Astrocyte (in vitro differentiated cells and primary cell): Measurements from ENCODE around the gene TBXT. TPM values are rescaled to one million over a fixed set of nuclear protein-coding genes. Genes with fewer than 3 reads are reported as not detected.
"Not testable (repeated sequence)": the region's sequence is repeated elsewhere in the genome, so short reads cannot be mapped to it uniquely, and the experiment has no call there.

ENCODE experiments used
- DNase-seq: peaks from one replicate; pipeline ENCODE4 v3.0.0-alpha.2; 2010; ENCODE audit warnings: low read depth
- FAIRE-seq: peaks from 2 replicates; lab custom pipeline; 2011; peaks lifted over from hg19 to GRCh38; lab: Jason Lieb, UNC
- H2AFZ ChIP-seq: 2 replicates; pipeline ENCODE4 v1.6.0; 2012; ENCODE audit warnings: low read depth, low read length, inconsistent platforms
- H3K27ac ChIP-seq: 2 replicates; pipeline ENCODE4 v1.5.1; 2011; ENCODE audit warnings: low read depth, low read length, inconsistent platforms
- H3K27me3 ChIP-seq: 2 replicates; pipeline ENCODE4 v1.6.0; 2011; ENCODE audit warnings: low read length, inconsistent platforms; ENCODE audit not compliant: insufficient read depth
- H3K36me3 ChIP-seq: 2 replicates; pipeline ENCODE4 v1.5.1; 2011; ENCODE audit warnings: low read length, inconsistent platforms; ENCODE audit not compliant: insufficient read depth
- H3K4me1 ChIP-seq: 2 replicates; pipeline ENCODE4 v1.5.1; 2011; ENCODE audit warnings: low read length, inconsistent platforms; ENCODE audit not compliant: insufficient read depth
- H3K4me2 ChIP-seq: 2 replicates; pipeline ENCODE4 v1.6.0; 2012; ENCODE audit warnings: low read length, inconsistent platforms
- H3K4me3 ChIP-seq: 2 replicates; pipeline ENCODE4 v1.5.1; 2011; ENCODE audit warnings: low read depth, mild to moderate bottlenecking, low read length, inconsistent platforms; ENCODE audit not compliant: insufficient read depth
- H3K79me2 ChIP-seq: 2 replicates; pipeline ENCODE4 v1.6.0; 2012; ENCODE audit warnings: mild to moderate bottlenecking, low read length, inconsistent platforms; ENCODE audit not compliant: insufficient read depth
- H3K9ac ChIP-seq: 2 replicates; pipeline ENCODE4 v1.6.0; 2012; ENCODE audit warnings: mild to moderate bottlenecking, low read length, inconsistent platforms
- H3K9me3 ChIP-seq: 2 replicates; pipeline ENCODE4 v1.5.1; 2012; ENCODE audit warnings: low read depth, mild to moderate bottlenecking, low read length, inconsistent platforms; ENCODE audit not compliant: insufficient read depth
- H4K20me1 ChIP-seq: 2 replicates; pipeline ENCODE4 v1.6.0; 2012; ENCODE audit warnings: low read length, inconsistent platforms; ENCODE audit not compliant: insufficient read depth
- H3K27ac Mint-ChIP-seq: one replicate; pipeline ENCODE4 v1.8.0; 2021; ENCODE audit warnings: mild to moderate bottlenecking, mixed read lengths; ENCODE audit not compliant: unreplicated experiment
- H3K27me3 Mint-ChIP-seq: one replicate; pipeline ENCODE4 v1.8.0; 2021; ENCODE audit warnings: low read depth, mixed read lengths; ENCODE audit not compliant: unreplicated experiment
- H3K36me3 Mint-ChIP-seq: one replicate; pipeline ENCODE4 v1.8.0; 2021; ENCODE audit warnings: low read depth, mixed read lengths; ENCODE audit not compliant: unreplicated experiment
- H3K4me1 Mint-ChIP-seq: one replicate; pipeline ENCODE4 v1.8.0; 2021; ENCODE audit warnings: low read depth, mixed read lengths; ENCODE audit not compliant: unreplicated experiment
- H3K4me3 Mint-ChIP-seq: one replicate; pipeline ENCODE4 v1.8.0; 2021; ENCODE audit warnings: mild to moderate bottlenecking, moderate library complexity, mixed read lengths; ENCODE audit not compliant: unreplicated experiment
- H3K9me3 Mint-ChIP-seq: one replicate; pipeline ENCODE4 v1.8.0; 2021; ENCODE audit warnings: mild to moderate bottlenecking, mixed read lengths; ENCODE audit not compliant: unreplicated experiment
- CTCF ChIP-seq: IDR thresholded peaks from 2 replicates; pipeline ENCODE4 v1.5.1; 2011; ENCODE audit warnings: low read depth, mild to moderate bottlenecking, inconsistent platforms, low read length, moderate library complexity; ENCODE audit not compliant: insufficient read depth
- EZH2 ChIP-seq: IDR thresholded peaks from 2 replicates; pipeline ENCODE4 v1.6.1; 2012; ENCODE audit warnings: mild to moderate bottlenecking, low read length, inconsistent platforms; ENCODE audit not compliant: insufficient read depth
- total RNA-seq: library from RNA; stranded (reverse); gene quantifications from 2 replicates; pipeline ENCODE4 v1.2.1, GENCODE V29; 2021

The TBXT gene
- total RNA-seq, 1 donor from 2014 or later = not detected

GRCh38 chr6:166143011-166143410 is 24.6 kb downstream of the TBXT start:
- no peaks in the 10 kb centered on the region for H4K20me1 ChIP-seq
- H3K4me3 Mint-ChIP-seq = no peak overlapping the region
- no peaks in the 10 kb centered on the region for H3K9me3 Mint-ChIP-seq
- no peak overlapping the region for H3K27ac Mint-ChIP-seq
- H3K4me1 Mint-ChIP-seq = peaks cover 5% of the 10 kb centered on the region
- H2AFZ ChIP-seq = peak overlapping the region; percentile 18
- no peak overlapping the region for H3K4me3 ChIP-seq
- no peaks in the 10 kb centered on the region for H3K9me3 ChIP-seq
- H3K27me3 Mint-ChIP-seq = peaks cover 6% of the 10 kb centered on the region
- H3K27me3 ChIP-seq = no peaks in the 10 kb centered on the region
- H3K79me2 ChIP-seq = no peaks in the 10 kb centered on the region
- H3K4me1 ChIP-seq = no peaks in the 10 kb centered on the region
- no peak for TF ChIP-seq CTCF
- TF ChIP-seq EZH2 = no peak
- no peak overlapping the region for H3K9ac ChIP-seq
- H3K27ac ChIP-seq = no peak overlapping the region
- H3K36me3 ChIP-seq = no peaks in the 10 kb centered on the region
- H3K4me2 ChIP-seq = no peak overlapping the region
- no peaks in the 10 kb centered on the region for H3K36me3 Mint-ChIP-seq
- no peak for DNase-seq
- FAIRE-seq = no peak

- H3K9ac ChIP-seq = no peak overlapping the region
- Mint-ChIP-seq H3K4me3 (no peak overlapping the region), H3K4me1 (no peaks in the 10 kb centered on the region), H3K27me3 (peaks cover 17% of the 10 kb centered on the region), H3K27ac (no peak overlapping the region), H3K9me3 (no peaks in the 10 kb centered on the region), H3K36me3 (no peaks in the 10 kb centered on the region)
- H3K79me2 ChIP-seq = no peaks in the 10 kb centered on the region
- FAIRE-seq (no peak), DNase-seq (no peak)
- no peaks in the 10 kb centered on the region for H3K4me1 ChIP-seq
- no peak overlapping the region for H3K4me3 ChIP-seq
- H3K36me3 ChIP-seq = no peaks in the 10 kb centered on the region
- H3K27me3 ChIP-seq = no peaks in the 10 kb centered on the region
- no peaks in the 10 kb centered on the region for H3K9me3 ChIP-seq
- H2AFZ ChIP-seq = no peak overlapping the region
- H3K27ac ChIP-seq = no peak overlapping the region
- H4K20me1 ChIP-seq = no peaks in the 10 kb centered on the region
- TF ChIP-seq EZH2 (no peak), CTCF (no peak)
- no peak overlapping the region for H3K4me2 ChIP-seq
These were observed 39.8 kb downstream of the TBXT start for GRCh38 chr6:166127624-166128472.

GRCh38 chr6:166123115-166123514 is 44.5 kb downstream of the TBXT start:
- not testable (repeated sequence) for H3K9me3 Mint-ChIP-seq, H3K27ac Mint-ChIP-seq, FAIRE-seq, H3K9me3 ChIP-seq, H3K79me2 ChIP-seq, H2AFZ ChIP-seq, H3K4me2 ChIP-seq, H3K36me3 ChIP-seq, H3K4me1 Mint-ChIP-seq, H3K27me3 ChIP-seq, H4K20me1 ChIP-seq, H3K4me3 ChIP-seq, H3K4me1 ChIP-seq, H3K27ac ChIP-seq, DNase-seq, H3K4me3 Mint-ChIP-seq, H3K9ac ChIP-seq, H3K36me3 Mint-ChIP-seq
- peaks cover 17% of the 10 kb centered on the region for H3K27me3 Mint-ChIP-seq
